MM.1S (cell line): Measurements from ENCODE around the gene ZCCHC8.

Experiments
- CTCF ChIP-seq: fragments of 300-600 bp; sonication (generic); IDR thresholded peaks from 2 replicates; pipeline ENCODE4 v1.5.1; 2016; ENCODE audit warnings: antibody characterized with exemption, low read length, mixed read lengths
- EZH2 ChIP-seq: fragments of 300-600 bp; sonication (generic); optimal IDR thresholded peaks from 2 replicates; pipeline ENCODE3; 2017; ENCODE audit warnings: low read depth, mild to moderate bottlenecking, antibody characterized with exemption, low read length, mixed read lengths
- EZH2phosphoT487 ChIP-seq: fragments of 300-600 bp; sonication (generic); IDR thresholded peaks from 2 replicates; pipeline ENCODE4 v1.6.1; 2018; ENCODE audit warnings: antibody characterized with exemption, low read length

- TF ChIP-seq CTCF, result no peak
- TF ChIP-seq EZH2, result no peak
- no peak for TF ChIP-seq EZH2phosphoT487
These were observed 63.0 kb downstream of the ZCCHC8 start for GRCh38 chr12:122437656-122438121.
